NCI-H748 (cell line): ENCODE results near the gene AGBL3.
"Not testable (repeated sequence)": the region's sequence is repeated elsewhere in the genome, so short reads cannot be mapped to it uniquely, and the experiment has no call there.

ENCODE experiments used
- DNase-seq: peaks from one replicate; lab custom pipeline; 2025; ENCODE audit not compliant: unreplicated experiment; lab: John Stamatoyannopoulos, UW

Gene AGBL3

GRCh38 chr7:134963036-134963435, 23.3 kb upstream of the AGBL3 start:
- DNase-seq = no peak

- DNase-seq = peak; percentile 31
Observed at GRCh38 chr7:134966691-134967090, 19.6 kb upstream of the AGBL3 start.

GRCh38 chr7:134968110-134968509, 18.2 kb upstream of the AGBL3 start:
- DNase-seq = no peak

- not testable (repeated sequence) for DNase-seq
Observed at GRCh38 chr7:134981645-134982044, 4.7 kb upstream of the AGBL3 start.

GRCh38 chr7:134985894-134986362, 380 bp upstream of the AGBL3 start:
- DNase-seq = no peak

- DNase-seq = no peak
Observed at GRCh38 chr7:134988161-134988560, 1.9 kb downstream of the AGBL3 start.

- DNase-seq = no peak
Observed at GRCh38 chr7:134991469-134992339, 5.4 kb downstream of the AGBL3 start.

GRCh38 chr7:134992626-134993179, 6.4 kb downstream of the AGBL3 start:
- DNase-seq = no peak

GRCh38 chr7:134993877-134994456, 7.7 kb downstream of the AGBL3 start:
- DNase-seq = no peak

- no peak for DNase-seq
Observed at GRCh38 chr7:134995239-134996096, 9.2 kb downstream of the AGBL3 start.

- no peak for DNase-seq
Observed at GRCh38 chr7:134996097-134996550, 9.8 kb downstream of the AGBL3 start.

- no peak for DNase-seq
Observed at GRCh38 chr7:134997214-134997885, 11.0 kb downstream of the AGBL3 start.

GRCh38 chr7:134999136-134999535, 12.8 kb downstream of the AGBL3 start:
- no peak for DNase-seq

- no peak for DNase-seq
Observed at GRCh38 chr7:135001390-135002165, 15.3 kb downstream of the AGBL3 start.

- DNase-seq = no peak
Observed at GRCh38 chr7:135012229-135012628, 25.9 kb downstream of the AGBL3 start.

- DNase-seq = no peak
Observed at GRCh38 chr7:135023622-135024021, 37.3 kb downstream of the AGBL3 start.

- DNase-seq = no peak
Observed at GRCh38 chr7:135035252-135035651, 48.9 kb downstream of the AGBL3 start.

- DNase-seq = not testable (repeated sequence)
Observed at GRCh38 chr7:135067017-135067416, 80.7 kb downstream of the AGBL3 start.

GRCh38 chr7:135074096-135074495, 87.8 kb downstream of the AGBL3 start:
- no peak for DNase-seq

GRCh38 chr7:135074531-135074930, 88.2 kb downstream of the AGBL3 start:
- no peak for DNase-seq
